ENCODE results near the gene TMEM131L. TPM values are rescaled to one million over a fixed set of nuclear protein-coding genes. Genes with fewer than 3 reads are reported as not detected.
A peak's percentile ranks its signal among the peaks of the same experiment; 100 is the strongest.

TMEM131L gene
- total and polyA plus RNA-seq, 7 donors: 0.60 to 27.2 (median 12.1) TPM

- Histone ChIP-seq H3K4me1 (peaks cover 0 to 6% (median 2%) of the 10 kb centered on the region in 4 donors), H3K27me3 (no peaks in the 10 kb centered on the region), H3K4me3 (no peak overlapping the region), H3K9me3 (no peaks in the 10 kb centered on the region), H3K36me3 (no peaks in the 10 kb centered on the region), H3K27ac (peak overlapping the region in 1 of 4 donors; percentile 28)
- TF ChIP-seq POLR2A (IDR thresholded peaks at IDR 0.05): no peak
- no peak for TF ChIP-seq CTCF (IDR thresholded peaks at IDR 0.05)
- no peak for TF ChIP-seq POLR2AphosphoS5 (IDR thresholded peaks at IDR 0.05)
- no peak for TF ChIP-seq EP300 (IDR thresholded peaks at IDR 0.05)
- intact Hi-C loops (cut with DNase I): no loop called here
- 71 to 85% methylated on average over 9 of the region's 9 CpGs for WGBS, 2 donors
- no peak for DNase-seq
Measured at GRCh38 chr4:153419673-153420278, 46.4 kb upstream of the TMEM131L start.

GRCh38 chr4:153420361-153420760, 45.8 kb upstream of the TMEM131L start:
- no peak for DNase-seq
- Histone ChIP-seq H3K4me1 (peaks cover 0 to 6% (median 2%) of the 10 kb centered on the region in 4 donors), H3K27me3 (no peaks in the 10 kb centered on the region), H3K36me3 (no peaks in the 10 kb centered on the region), H3K9me3 (no peaks in the 10 kb centered on the region), H3K4me3 (no peak overlapping the region), H3K27ac (no peak overlapping the region)
- intact Hi-C loops (cut with DNase I): no loop called here
- 93 to 95% methylated on average over 2 of the region's 2 CpGs for WGBS, 2 donors
- TF ChIP-seq EP300 (IDR thresholded peaks at IDR 0.05): no peak
- TF ChIP-seq POLR2A (IDR thresholded peaks at IDR 0.05): no peak
- no peak for TF ChIP-seq CTCF (IDR thresholded peaks at IDR 0.05)
- TF ChIP-seq POLR2AphosphoS5 (IDR thresholded peaks at IDR 0.05): no peak

- Histone ChIP-seq H3K27me3 (no peaks in the 10 kb centered on the region), H3K4me3 (no peak overlapping the region), H3K27ac (no peak overlapping the region), H3K36me3 (no peaks in the 10 kb centered on the region), H3K9me3 (no peaks in the 10 kb centered on the region), H3K4me1 (peaks cover 0 to 6% (median 2%) of the 10 kb centered on the region in 4 donors)
- intact Hi-C loops (cut with DNase I): no loop called here
- DNase-seq: no peak
- WGBS, 2 donors: 72 to 87% methylated on average over 3 of the region's 3 CpGs
- TF ChIP-seq POLR2AphosphoS5 (IDR thresholded peaks at IDR 0.05): no peak
- no peak for TF ChIP-seq POLR2A (IDR thresholded peaks at IDR 0.05)
- TF ChIP-seq CTCF (IDR thresholded peaks at IDR 0.05): no peak
- TF ChIP-seq EP300 (IDR thresholded peaks at IDR 0.05): no peak
Measured at GRCh38 chr4:153421941-153422340, 44.2 kb upstream of the TMEM131L start.

- no peak overlapping the region for H3K4me3 ChIP-seq
- no peaks in the 10 kb centered on the region for H3K9me3 ChIP-seq
- H3K27me3 ChIP-seq: no peaks in the 10 kb centered on the region
- no peaks in the 10 kb centered on the region for H3K36me3 ChIP-seq
- intact Hi-C loops (cut with DNase I): no loop called here
- TF ChIP-seq CTCF (IDR thresholded peaks at IDR 0.05) (no peak), EP300 (IDR thresholded peaks at IDR 0.05) (no peak), POLR2A (IDR thresholded peaks at IDR 0.05) (no peak), POLR2AphosphoS5 (IDR thresholded peaks at IDR 0.05) (no peak)
- DNase-seq: no peak
- peaks cover 0 to 29% (median 26%) of the 10 kb centered on the region in 4 donors for H3K4me1 ChIP-seq
- peak overlapping the region in 1 of 4 donors; percentile 82 for H3K27ac ChIP-seq
- 63 to 91% methylated on average over 4 of the region's 4 CpGs for WGBS, 2 donors
Measured at GRCh38 chr4:153426207-153426885, 39.8 kb upstream of the TMEM131L start.
